ENCODE measurements around the gene CEP162.
A peak's percentile ranks its signal among the peaks of the same experiment; 100 is the strongest.
"Not testable (repeated sequence)": the region's sequence is repeated elsewhere in the genome, so short reads cannot be mapped to it uniquely, and the experiment has no call there.

Gene CEP162

GRCh38 chr6:84242265-84242664 lies 14.8 kb upstream of the CEP162 start:
- no peak for DNase-seq (ENCODE audit: low read depth in 3 of 3)

DNA sequence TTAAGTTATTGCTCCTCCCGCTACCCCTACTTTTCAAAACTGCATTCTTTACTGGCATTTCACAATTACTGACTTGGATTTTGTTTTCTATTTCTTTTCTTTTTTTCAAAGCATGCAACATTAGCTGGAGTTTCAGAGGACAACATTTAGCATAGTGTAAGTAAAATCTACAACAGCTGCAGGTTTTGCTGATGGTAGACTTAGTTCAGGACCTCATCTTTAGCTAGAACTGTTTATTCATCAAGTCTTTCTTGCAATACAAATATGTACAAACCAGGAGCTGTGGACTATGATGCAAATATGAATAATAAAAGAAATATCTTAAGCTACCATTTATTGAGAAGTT lies 728 bp upstream of the CEP162 start:
- DNase-seq (ENCODE audit: low read depth in 3 of 3): no peak

- peak in 1 of 3 donors; percentile 4 for DNase-seq (ENCODE audit: low read depth in 3 of 3)
These were observed 404 bp downstream of the CEP162 start for GRCh38 chr6:84227044-84227433.

- no peak for DNase-seq (ENCODE audit: low read depth in 3 of 3)
These were observed 3.2 kb downstream of the CEP162 start for GRCh38 chr6:84224251-84224650.

- not testable (repeated sequence) for DNase-seq (ENCODE audit: low read depth in 3 of 3)
These were observed 3.8 kb downstream of the CEP162 start for GRCh38 chr6:84223608-84224007.

DNA sequence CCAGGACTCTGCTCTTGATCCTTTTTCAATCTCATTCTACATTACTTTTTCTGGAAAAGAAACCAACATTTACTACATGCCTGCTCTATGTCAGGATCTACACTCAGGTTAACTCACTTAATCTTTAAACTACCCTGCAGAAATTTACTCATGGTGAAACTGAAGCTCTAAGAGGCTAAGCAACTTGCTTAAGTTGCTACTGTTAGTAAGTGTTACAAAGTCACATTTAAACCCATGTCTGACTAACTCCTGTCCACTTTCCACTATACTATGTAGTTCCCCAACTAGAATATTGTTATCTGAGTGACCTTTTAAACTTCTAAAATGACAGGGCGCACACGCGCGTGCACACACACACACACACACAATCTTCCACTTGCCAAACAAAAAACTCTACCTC lies 5.0 kb downstream of the CEP162 start:
- no peak for DNase-seq (ENCODE audit: low read depth in 3 of 3)

GRCh38 chr6:84220809-84221409 lies 6.5 kb downstream of the CEP162 start:
- DNase-seq (ENCODE audit: low read depth in 3 of 3): no peak

DNA sequence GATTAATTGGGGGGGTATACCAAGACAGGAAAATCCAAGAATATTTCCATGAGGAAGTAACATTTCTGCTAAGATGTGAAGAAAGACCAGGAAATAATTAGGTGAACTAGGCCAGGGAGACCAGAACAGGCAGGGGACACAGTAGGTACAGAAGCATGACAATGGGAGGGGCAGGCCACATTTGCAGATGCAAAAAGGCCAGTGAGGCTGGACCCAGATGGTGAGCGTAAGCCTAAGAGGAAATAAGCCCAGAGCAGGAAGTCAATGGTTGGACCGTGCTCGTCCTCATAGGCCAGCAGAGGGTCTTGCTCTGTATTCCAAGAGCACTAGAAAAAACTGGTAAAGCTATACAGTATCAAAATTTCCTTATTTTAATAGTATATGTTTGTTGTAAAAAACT lies 9.4 kb downstream of the CEP162 start:
- DNase-seq (ENCODE audit: low read depth in 3 of 3): no peak

DNA sequence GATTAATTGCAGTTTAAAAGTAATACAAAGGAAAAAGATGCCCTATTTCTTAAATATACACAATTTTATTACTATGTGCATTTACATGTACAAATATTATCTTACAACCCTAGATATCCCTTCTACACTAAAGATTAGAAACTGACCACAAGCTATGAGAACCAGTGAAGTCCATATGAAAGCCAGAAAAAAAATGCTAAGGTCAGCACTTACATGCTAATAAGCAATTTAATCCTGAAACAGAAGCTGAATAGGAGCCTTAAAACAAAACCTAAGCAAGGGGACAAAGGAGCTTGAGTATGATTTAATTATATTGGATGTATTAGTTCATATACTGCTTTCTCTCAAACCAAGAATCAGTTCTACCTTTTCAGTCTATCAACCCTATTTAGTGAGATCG lies 14.2 kb downstream of the CEP162 start:
- DNase-seq (ENCODE audit: low read depth in 3 of 3): no peak

DNA sequence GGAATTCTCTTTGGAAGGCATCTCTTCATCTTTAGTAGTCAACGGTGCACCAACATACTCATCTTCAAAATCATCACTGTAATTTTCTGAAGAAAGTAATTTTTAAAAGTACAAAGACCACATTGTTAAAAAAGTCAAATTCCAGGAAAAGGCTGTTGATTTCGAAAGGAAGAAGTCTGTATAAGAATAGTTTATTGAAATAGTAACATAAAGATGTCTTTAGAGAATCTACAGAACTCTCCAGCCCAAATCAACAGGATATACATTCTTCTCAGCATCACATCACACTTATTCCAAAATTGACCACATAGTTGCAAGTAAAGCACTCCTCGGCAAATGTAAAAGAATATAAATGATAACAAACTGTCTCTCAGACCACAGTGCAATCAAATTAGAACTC lies 23.4 kb downstream of the CEP162 start:
- no peak for DNase-seq (ENCODE audit: low read depth in 3 of 3)

GRCh38 chr6:84199987-84200386 lies 27.5 kb downstream of the CEP162 start:
- DNase-seq (ENCODE audit: low read depth in 3 of 3): not testable (repeated sequence)

DNA sequence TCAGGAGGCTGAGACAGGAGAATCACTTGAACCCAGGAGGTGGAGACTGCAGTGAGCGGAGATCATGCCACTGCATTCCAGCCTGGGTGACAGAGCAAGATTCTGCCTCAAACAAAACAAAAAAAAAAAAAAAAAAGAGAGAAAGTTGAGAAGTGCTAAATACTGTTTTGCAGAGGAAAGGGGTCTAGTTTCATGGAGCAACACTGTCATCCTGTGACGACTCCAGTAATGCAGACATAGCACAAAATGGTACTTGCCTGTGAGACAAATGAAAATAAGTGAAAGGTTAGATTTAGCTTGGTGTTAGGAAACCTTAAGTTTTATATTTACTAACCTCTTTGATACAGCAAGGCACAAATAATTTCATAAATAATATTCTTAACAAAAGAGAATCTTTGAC lies 29.7 kb downstream of the CEP162 start:
- DNase-seq (ENCODE audit: low read depth in 3 of 3): no peak

DNA sequence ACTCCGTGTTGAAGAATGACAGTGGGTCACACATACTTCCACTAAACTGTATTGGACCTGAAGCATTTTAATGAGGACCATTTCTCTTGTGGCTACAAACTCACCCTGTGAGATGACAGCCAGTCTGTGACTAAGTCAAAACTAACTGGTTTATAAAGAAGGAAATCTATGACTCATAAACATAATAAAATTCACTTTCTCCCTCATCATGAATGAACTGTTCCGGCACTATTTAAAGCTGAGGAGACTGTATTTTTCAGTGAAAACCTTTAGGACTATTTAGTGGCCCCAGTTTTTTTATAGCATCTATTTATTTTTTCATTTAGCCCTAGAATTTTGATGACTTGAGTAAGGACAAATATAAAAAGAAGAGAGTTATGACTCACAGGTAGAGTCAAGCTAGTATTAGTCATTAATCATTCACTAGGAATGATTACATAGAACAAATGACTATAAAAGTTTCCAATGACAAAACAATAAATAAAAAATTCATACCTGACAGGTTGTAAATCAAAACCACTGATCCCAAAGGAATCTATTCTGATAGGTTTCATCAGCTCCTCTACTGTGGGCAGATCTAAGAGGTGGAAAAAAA lies 34.2 kb downstream of the CEP162 start:
- no peak for DNase-seq (ENCODE audit: low read depth in 3 of 3)

DNA sequence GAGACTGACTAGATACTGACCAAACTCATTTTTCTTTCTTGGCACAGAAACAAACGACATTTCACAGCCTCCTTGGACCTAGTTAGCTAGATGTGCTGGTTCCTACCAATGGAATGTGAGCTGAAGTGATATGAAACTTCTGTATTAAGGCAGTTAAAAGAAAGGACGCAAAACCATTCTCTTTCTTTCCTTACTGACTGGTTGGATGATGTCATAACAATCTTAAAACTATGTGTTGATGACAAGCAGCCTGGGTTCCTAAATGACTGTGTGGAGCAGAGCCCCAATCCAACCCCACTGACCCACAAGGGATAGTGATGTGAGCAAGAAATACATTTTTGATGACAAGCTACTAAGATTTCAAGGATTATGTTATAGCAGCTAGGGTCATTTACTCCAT lies 35.6 kb downstream of the CEP162 start:
- DNase-seq (ENCODE audit: low read depth in 3 of 3): no peak

GRCh38 chr6:84189356-84189755 lies 38.1 kb downstream of the CEP162 start:
- DNase-seq (ENCODE audit: low read depth in 3 of 3): not testable (repeated sequence)

DNA sequence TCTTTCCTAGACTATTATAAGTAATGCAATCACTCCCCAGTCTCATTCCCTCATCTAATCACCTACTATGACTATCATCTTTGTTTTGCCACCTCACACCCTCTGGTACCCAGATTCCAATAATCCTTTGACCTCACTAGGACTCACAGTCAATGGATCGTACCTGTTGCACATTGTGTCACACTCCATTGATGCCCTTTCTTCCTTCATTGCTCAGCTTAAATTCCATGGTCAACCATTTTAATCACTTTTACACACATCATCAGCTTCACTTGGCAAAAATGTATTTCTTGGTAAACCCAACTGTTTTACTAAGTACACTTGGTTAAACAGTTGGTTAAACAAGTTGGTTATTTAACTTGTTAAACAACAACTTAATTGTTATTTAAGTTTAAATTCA lies 44.0 kb downstream of the CEP162 start:
- DNase-seq (ENCODE audit: low read depth in 3 of 3): no peak

DNA sequence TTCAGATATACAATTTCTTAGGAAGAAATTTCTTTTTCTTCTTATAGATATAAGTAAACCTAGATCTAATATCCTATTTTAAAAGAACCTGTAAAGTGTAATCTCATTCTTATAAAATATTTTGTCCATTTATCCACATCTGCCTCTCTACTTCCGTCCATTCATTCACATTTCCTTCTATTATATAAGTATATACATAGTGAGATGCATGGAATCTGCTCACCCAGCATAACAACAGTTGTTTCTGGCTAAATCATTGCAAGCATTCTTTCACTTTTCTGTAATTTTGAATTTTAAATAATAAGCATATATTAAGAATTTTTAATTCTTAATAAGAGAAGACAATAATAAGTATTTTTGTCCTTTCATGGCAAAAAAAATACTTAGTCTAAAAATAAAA lies 45.4 kb downstream of the CEP162 start:
- no peak for DNase-seq (ENCODE audit: low read depth in 3 of 3)

- DNase-seq (ENCODE audit: low read depth in 3 of 3): no peak
These were observed 50.2 kb downstream of the CEP162 start for GRCh38 chr6:84177241-84177640.

- DNase-seq (ENCODE audit: low read depth in 3 of 3): no peak
These were observed 54.9 kb downstream of the CEP162 start for GRCh38 chr6:84172574-84172973.

GRCh38 chr6:84172080-84172479 lies 55.4 kb downstream of the CEP162 start:
- no peak for DNase-seq (ENCODE audit: low read depth in 3 of 3)

DNA sequence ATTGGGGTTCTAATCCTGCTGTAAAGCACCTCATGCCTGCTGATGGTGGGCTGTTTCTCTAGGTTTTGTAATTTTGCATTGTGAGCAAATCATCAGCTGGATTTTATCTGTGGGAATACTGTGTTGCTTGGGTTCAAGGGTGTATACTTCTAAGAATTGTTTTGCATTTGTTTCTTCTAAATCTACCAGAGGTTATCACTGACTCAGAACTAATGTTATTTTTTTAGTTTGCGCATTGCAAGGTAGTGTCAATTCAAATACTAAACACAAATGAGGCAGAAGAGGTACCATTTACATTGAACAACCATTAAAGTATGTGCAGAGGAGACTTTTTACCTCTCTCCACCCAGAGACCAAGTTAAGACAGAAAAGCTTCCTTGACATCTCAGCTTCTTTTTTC lies 60.0 kb downstream of the CEP162 start:
- DNase-seq (ENCODE audit: low read depth in 3 of 3): no peak

GRCh38 chr6:84166395-84166794 lies 61.0 kb downstream of the CEP162 start:
- DNase-seq (ENCODE audit: low read depth in 3 of 3): no peak

- DNase-seq (ENCODE audit: low read depth in 3 of 3): not testable (repeated sequence)
These were observed 63.1 kb downstream of the CEP162 start for GRCh38 chr6:84164328-84164727.

GRCh38 chr6:84161190-84161589 lies 66.3 kb downstream of the CEP162 start:
- no peak for DNase-seq (ENCODE audit: low read depth in 3 of 3)

Measured in stimulated activated CD4-positive, alpha-beta T cell treated with anti-CD3 and anti-CD28 coated beads, TNF-alpha, amount 100 ng/mL, for 48 hours (primary cell).